IPS-20b (cell line): ENCODE measurements around the gene HPSE2.

Experiments used
- H3K27ac ChIP-seq: one replicate; pipeline ENCODE4 v1.5.1; 2013; ENCODE audit warnings: low read length
- H3K27me3 ChIP-seq: 2 replicates; pipeline ENCODE4 v1.6.1; 2013; ENCODE audit warnings: mild to moderate bottlenecking, low read length, inconsistent platforms; ENCODE audit not compliant: insufficient read depth
- H3K36me3 ChIP-seq: 2 replicates; pipeline ENCODE4 v1.6.1; 2013; ENCODE audit warnings: low read depth, mild to moderate bottlenecking, inconsistent platforms, low read length, moderate library complexity; ENCODE audit not compliant: insufficient read depth
- H3K4me1 ChIP-seq: 2 replicates; pipeline ENCODE4 v1.6.1; 2013; ENCODE audit warnings: mild to moderate bottlenecking, control low read depth, inconsistent platforms, low read length, moderate library complexity; ENCODE audit not compliant: insufficient read depth
- H3K4me3 ChIP-seq: 2 replicates; pipeline ENCODE4 v1.5.1; 2013; ENCODE audit warnings: mild to moderate bottlenecking, low read length, inconsistent platforms
- H3K9ac ChIP-seq: 2 replicates; pipeline ENCODE4 v1.6.1; 2013; ENCODE audit warnings: low read depth, mild to moderate bottlenecking, inconsistent platforms, low read length, moderate library complexity
- H3K9me3 ChIP-seq: 2 replicates; pipeline ENCODE4 v1.6.1; 2013; ENCODE audit warnings: mild to moderate bottlenecking, low read depth, low read length, inconsistent platforms; ENCODE audit not compliant: insufficient read depth

The HPSE2 gene

DNA sequence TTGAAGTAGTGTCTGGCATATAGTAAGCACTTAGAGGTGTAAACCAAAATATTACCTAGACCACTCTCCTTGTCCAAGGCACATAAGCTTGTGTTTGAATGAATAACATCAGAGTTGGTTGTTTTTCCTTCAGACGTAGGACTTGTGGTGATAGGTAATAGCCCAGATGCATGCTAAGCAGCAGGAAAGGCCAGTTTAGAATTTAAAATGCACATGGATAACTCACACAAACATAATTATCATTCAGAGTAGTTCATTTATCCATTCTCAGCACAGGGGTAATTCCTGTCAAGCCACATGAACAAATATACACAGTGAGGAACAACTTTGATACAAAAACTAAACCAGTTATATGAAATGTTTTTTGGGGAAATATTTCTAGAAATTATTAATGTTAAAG lies 607.9 kb downstream of the HPSE2 start:
- Histone ChIP-seq H3K4me1 (no peaks in the 10 kb centered on the region), H3K9ac (no peak overlapping the region), H3K27ac (no peak overlapping the region), H3K9me3 (no peaks in the 10 kb centered on the region), H3K4me3 (no peak overlapping the region), H3K27me3 (no peaks in the 10 kb centered on the region), H3K36me3 (no peaks in the 10 kb centered on the region)

DNA sequence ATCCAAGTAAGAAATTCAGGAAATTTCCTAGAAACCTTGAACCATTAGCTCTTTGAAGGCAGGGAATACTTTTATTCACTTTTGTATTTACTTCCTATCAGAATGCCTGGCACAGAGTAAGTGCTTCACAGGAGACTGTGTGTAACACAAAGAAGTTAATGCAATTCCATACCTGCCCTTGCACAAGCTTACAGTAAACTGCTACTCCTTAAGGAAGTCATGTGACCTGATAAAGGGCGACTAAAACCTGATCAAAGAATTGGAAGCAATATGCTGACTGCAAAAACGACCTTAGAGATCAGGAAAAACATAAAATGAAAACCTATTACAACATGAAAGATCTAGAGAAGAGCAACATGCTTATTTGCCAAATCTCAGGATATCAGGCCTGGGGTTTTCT lies 610.7 kb downstream of the HPSE2 start:
- no peaks in the 10 kb centered on the region for H3K9me3 ChIP-seq
- H3K27me3 ChIP-seq = no peaks in the 10 kb centered on the region
- H3K36me3 ChIP-seq = no peaks in the 10 kb centered on the region
- no peak overlapping the region for H3K9ac ChIP-seq
- H3K27ac ChIP-seq = no peak overlapping the region
- peaks cover 19% of the 10 kb centered on the region for H3K4me1 ChIP-seq
- no peak overlapping the region for H3K4me3 ChIP-seq

DNA sequence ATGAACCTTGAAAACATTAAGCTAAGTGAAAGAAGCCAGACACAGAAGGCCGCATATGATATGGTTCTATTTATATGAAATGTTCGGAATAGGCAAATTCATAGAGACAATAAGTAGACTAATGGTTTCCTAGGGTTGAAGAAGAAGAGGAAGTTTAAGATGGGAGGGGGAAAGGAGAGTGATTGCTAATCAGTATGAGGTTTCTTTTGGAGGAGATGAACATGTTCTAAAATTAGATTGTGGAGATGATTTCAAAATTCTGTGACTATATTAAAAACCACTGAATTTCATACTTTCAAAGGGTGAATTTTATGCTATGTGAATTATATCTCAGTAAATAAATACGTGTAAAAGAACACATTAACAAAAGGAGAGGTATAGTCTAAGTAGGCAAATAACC lies 612.5 kb downstream of the HPSE2 start:
- Histone ChIP-seq H3K27ac (no peak overlapping the region), H3K27me3 (no peaks in the 10 kb centered on the region), H3K9me3 (no peaks in the 10 kb centered on the region), H3K4me3 (no peak overlapping the region), H3K9ac (no peak overlapping the region), H3K4me1 (peaks cover 30% of the 10 kb centered on the region), H3K36me3 (no peaks in the 10 kb centered on the region)

DNA sequence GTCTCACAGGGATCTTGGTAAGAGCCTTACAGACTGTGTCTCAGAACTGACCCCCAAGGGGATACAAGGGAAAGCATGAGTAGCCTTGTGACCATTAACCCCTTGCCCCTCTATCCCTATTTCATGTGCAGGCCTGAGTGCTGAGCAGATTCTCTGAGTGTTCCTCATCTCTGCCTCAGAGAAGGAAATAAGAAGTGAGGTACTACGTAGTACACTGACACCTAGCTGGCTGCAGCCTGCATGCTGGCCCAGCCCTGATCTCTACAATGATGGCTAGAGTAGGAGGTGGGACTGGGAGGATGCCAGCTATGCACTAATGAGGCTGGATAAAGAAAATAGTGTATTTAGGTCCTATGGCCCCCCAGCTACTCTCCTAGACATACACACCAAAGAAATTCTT lies 614.0 kb downstream of the HPSE2 start:
- H3K9me3 ChIP-seq = no peaks in the 10 kb centered on the region
- no peaks in the 10 kb centered on the region for H3K36me3 ChIP-seq
- H3K27ac ChIP-seq = no peak overlapping the region

DNA sequence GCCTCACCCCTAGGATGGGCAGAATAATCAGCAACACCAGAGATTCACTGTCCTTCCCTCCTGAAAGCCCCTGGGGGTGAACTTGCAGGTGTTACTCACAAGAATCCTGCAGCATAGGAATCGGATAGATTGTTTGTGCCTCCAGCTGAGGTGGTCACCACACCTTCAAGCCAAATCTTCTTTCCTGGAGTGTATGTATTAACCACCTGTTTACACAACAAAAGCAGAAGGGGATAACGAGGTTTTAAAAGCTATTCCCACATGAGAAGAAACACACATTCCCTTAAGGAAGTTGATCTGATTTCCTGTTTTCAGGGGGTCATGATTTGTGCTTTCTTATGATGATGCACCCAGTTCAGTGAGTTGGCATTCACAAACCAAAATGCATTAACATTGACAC lies 615.1 kb downstream of the HPSE2 start:
- Histone ChIP-seq H3K36me3 (no peaks in the 10 kb centered on the region), H3K9me3 (no peaks in the 10 kb centered on the region), H3K4me1 (peaks cover 30% of the 10 kb centered on the region), H3K27me3 (no peaks in the 10 kb centered on the region), H3K27ac (no peak overlapping the region), H3K4me3 (no peak overlapping the region), H3K9ac (no peak overlapping the region; the same call in 1 of the 2 replicates)

More for the DNA sequence above, 614.0 kb downstream of the HPSE2 start:
- no peak overlapping the region for H3K4me3 ChIP-seq
- no peaks in the 10 kb centered on the region for H3K27me3 ChIP-seq
- peaks cover 30% of the 10 kb centered on the region for H3K4me1 ChIP-seq
- H3K9ac ChIP-seq = no peak overlapping the region; the same call in 1 of the 2 replicates

DNA sequence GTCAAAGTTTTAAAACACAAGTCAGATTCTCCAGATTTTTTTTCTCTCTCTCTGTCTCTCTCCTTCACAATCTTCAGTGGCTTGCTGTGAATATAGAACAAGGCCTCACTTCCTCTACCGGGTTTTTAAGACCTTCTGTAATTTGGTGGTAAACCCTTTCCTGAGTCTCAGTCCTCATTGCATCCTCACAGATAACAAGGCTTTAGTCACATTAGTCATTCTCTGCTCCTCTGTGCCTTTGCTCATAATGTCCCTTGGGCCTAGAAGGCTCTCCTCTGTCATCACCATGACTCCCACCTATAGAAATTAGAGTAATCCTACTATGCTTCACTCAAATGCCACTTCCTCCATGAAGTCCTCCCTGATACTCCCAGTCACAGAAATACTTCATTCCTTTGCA lies 616.2 kb downstream of the HPSE2 start:
- H3K9me3 ChIP-seq = no peaks in the 10 kb centered on the region
- no peaks in the 10 kb centered on the region for H3K27me3 ChIP-seq
- H3K36me3 ChIP-seq = no peaks in the 10 kb centered on the region
- no peak overlapping the region for H3K27ac ChIP-seq
- peaks cover 30% of the 10 kb centered on the region for H3K4me1 ChIP-seq
- H3K9ac ChIP-seq = no peak overlapping the region
- no peak overlapping the region for H3K4me3 ChIP-seq

DNA sequence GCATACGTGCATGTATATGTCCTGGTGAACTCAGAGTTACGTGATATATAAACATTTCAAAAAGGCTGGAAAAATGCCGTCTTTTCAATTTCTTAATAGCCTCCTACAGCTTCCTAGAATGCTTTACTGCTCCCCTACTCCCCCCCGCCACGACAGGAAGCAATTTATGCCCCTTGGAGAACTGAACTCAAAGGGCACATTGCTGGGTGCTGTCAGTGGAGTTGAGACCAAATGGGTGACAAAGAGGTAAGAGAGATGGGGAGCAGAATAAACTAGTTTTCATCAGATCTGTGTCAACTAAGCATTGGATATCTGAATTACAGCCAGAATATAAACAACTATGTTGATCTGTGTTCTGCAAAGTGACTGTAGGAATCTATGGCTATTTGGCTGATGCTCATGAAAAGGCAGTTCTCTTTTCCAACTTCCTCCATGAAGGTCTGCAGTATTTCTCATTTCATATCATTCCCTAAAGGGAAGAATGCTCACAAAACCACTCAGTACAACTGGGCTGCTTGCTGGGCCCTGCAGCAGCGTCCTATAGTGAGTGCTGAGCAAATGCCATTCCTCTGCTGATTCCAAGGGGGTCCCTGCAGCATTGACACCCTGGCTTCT lies 617.6 kb downstream of the HPSE2 start:
- H3K9ac ChIP-seq = no peak overlapping the region
- H3K9me3 ChIP-seq = no peaks in the 10 kb centered on the region
- no peaks in the 10 kb centered on the region for H3K27me3 ChIP-seq
- no peaks in the 10 kb centered on the region for H3K36me3 ChIP-seq
- no peak overlapping the region for H3K4me3 ChIP-seq
- H3K27ac ChIP-seq = no peak overlapping the region
- peaks cover 30% of the 10 kb centered on the region for H3K4me1 ChIP-seq

DNA sequence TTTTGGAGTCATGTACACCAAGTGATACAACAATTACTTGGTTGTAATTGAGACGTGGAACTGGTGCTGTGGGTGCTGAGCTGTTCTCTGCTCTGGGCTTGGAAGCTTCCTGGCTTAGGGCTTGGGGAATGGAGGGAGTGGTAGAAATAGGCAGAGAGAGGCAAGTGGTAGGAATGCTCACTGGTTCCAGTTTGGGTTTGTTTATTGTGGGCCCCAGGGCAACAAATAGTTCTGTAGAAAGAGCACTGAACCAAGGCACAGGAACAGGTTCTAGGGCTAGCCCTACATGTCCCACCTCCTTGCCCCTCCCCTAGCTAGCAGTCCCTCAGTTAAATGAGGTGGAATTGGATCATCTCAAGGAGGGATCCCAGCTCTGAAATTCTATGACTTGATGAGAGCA lies 622.2 kb downstream of the HPSE2 start:
- no peaks in the 10 kb centered on the region for H3K4me1 ChIP-seq
- no peaks in the 10 kb centered on the region for H3K9me3 ChIP-seq
- H3K27ac ChIP-seq = no peak overlapping the region
- H3K27me3 ChIP-seq = no peaks in the 10 kb centered on the region
- no peak overlapping the region for H3K9ac ChIP-seq
- H3K36me3 ChIP-seq = no peaks in the 10 kb centered on the region
- no peak overlapping the region for H3K4me3 ChIP-seq

DNA sequence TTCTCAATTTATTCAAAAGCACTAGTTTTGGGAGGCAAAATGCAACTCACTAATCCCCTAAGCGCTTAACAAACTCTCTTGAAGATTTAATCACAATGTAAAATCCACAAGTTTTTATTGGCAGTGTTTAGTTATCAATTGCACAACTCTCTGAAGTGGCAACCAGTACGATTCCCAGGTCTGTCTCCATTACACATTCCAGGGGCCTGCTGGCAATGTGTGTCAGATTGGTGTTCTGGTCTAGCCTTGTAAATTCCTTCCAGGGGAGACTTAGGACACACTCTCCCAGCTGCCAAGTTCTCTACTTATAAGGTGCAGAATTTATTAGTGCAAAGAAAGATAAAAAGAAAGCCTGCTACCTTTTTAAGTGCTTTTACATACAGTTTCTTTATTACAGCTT lies 624.2 kb downstream of the HPSE2 start:
- Histone ChIP-seq H3K4me1 (peaks cover 4% of the 10 kb centered on the region; the same call in 1 of the 2 replicates), H3K9ac (no peak overlapping the region), H3K36me3 (no peaks in the 10 kb centered on the region), H3K4me3 (no peak overlapping the region), H3K9me3 (no peaks in the 10 kb centered on the region), H3K27ac (no peak overlapping the region), H3K27me3 (no peaks in the 10 kb centered on the region)

DNA sequence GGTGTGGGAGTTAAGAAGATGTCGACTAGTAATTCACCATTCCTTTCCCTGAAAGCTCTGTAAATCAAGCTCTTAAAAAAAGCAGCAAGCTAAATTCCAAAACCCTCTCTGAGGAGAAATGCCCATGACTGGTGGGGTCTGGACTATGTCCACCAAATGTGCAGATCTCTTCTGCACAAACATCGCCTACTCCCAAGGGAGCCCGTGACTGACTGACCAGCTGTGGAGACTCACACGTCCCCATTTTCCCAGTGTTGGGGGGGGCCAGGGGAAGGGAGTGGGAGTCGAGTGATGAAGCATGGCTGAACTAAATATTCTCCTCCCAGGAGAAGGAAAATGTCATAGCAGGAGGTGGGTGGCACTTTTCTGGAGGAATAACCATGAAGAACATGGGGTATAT lies 624.8 kb downstream of the HPSE2 start:
- H3K9me3 ChIP-seq = no peaks in the 10 kb centered on the region
- H3K4me3 ChIP-seq = no peak overlapping the region
- no peak overlapping the region for H3K27ac ChIP-seq
- no peak overlapping the region for H3K9ac ChIP-seq
- H3K27me3 ChIP-seq = no peaks in the 10 kb centered on the region
- no peaks in the 10 kb centered on the region for H3K36me3 ChIP-seq
- peaks cover 4% of the 10 kb centered on the region; the same call in 1 of the 2 replicates for H3K4me1 ChIP-seq

DNA sequence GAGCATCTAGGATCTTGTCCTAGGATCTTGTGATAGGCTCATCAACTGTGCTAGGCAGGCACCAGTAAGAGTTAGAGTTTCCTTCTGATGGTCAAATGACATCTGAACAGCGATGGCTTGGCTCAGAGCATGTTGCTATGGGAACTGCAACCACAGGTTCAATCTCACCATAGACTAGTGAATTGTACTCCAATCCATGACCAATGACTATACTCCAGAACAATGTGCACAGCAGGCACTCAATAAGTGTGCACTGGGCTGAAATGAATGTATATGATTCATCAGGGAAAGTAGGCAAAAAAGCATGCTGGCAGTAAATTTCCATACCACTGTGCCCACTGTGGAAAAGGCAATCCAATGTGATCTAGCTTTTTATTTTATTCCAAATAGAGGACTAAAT lies 625.4 kb downstream of the HPSE2 start:
- no peaks in the 10 kb centered on the region for H3K27me3 ChIP-seq
- no peak overlapping the region for H3K27ac ChIP-seq
- H3K9me3 ChIP-seq = no peaks in the 10 kb centered on the region
- no peak overlapping the region for H3K4me3 ChIP-seq
- H3K4me1 ChIP-seq = peaks cover 4% of the 10 kb centered on the region; the same call in 1 of the 2 replicates
- no peaks in the 10 kb centered on the region for H3K36me3 ChIP-seq
- H3K9ac ChIP-seq = no peak overlapping the region

DNA sequence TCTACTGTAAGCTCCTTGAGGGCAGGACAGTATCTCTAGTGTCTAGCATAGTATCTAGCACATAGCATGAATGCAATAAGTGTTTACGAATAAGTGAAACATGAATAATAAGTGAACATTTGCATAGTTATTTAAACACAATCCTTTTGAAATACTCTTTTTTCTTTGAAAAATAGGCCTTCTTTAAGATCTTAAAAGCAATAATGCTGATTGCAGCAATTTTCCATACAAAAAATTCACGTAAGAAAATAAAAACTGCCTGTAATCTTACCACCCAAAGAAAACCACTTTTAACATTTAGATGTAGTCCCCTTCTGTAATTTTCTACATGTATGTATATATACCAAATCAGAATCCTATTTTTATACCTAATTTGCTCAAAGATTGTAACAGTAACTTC lies 626.4 kb downstream of the HPSE2 start:
- H3K9me3 ChIP-seq = no peaks in the 10 kb centered on the region
- H3K27me3 ChIP-seq = no peaks in the 10 kb centered on the region
- H3K36me3 ChIP-seq = no peaks in the 10 kb centered on the region
- H3K9ac ChIP-seq = no peak overlapping the region
- H3K4me3 ChIP-seq = no peak overlapping the region
- no peak overlapping the region for H3K27ac ChIP-seq
- peaks cover 4% of the 10 kb centered on the region; the same call in 1 of the 2 replicates for H3K4me1 ChIP-seq
